ENCODE results near the gene TMTC2.

DNA sequence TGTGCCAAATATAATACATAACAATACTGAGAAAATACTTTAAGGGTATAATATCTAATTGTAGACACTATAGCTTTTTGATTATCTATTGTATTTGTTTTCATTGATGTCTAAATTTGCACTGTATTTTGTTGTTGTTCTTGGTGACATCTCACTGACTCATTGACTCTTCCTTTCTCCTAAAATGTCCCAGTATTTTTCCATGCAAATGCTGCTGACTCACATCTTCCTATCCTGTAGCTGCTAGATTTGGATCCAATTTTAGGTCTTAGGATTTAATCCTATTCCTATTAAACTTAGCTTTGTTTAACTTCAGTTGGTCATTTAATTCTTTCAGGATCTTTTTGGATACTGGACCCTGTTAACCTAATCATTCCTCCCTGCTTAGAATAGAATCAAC lies 148.5 kb downstream of the TMTC2 start:
- TF ChIP-seq POLR2A (IDR thresholded peaks at IDR 0.05; ENCODE audit: low read depth, low read length) (no peak), RCOR1 (conservative IDR thresholded peaks at IDR 0.05; ENCODE audit: low read depth, low read length) (no peak)
- TF ChIP-seq, protein P1, sequence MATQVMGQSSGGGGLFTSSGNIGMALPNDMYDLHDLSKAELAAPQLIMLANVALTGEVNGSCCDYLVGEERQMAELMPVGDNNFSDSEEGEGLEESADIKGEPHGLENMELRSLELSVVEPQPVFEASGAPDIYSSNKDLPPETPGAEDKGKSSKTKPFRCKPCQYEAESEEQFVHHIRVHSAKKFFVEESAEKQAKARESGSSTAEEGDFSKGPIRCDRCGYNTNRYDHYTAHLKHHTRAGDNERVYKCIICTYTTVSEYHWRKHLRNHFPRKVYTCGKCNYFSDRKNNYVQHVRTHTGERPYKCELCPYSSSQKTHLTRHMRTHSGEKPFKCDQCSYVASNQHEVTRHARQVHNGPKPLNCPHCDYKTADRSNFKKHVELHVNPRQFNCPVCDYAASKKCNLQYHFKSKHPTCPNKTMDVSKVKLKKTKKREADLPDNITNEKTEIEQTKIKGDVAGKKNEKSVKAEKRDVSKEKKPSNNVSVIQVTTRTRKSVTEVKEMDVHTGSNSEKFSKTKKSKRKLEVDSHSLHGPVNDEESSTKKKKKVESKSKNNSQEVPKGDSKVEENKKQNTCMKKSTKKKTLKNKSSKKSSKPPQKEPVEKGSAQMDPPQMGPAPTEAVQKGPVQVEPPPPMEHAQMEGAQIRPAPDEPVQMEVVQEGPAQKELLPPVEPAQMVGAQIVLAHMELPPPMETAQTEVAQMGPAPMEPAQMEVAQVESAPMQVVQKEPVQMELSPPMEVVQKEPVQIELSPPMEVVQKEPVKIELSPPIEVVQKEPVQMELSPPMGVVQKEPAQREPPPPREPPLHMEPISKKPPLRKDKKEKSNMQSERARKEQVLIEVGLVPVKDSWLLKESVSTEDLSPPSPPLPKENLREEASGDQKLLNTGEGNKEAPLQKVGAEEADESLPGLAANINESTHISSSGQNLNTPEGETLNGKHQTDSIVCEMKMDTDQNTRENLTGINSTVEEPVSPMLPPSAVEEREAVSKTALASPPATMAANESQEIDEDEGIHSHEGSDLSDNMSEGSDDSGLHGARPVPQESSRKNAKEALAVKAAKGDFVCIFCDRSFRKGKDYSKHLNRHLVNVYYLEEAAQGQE (IDR thresholded peaks at IDR 0.05; ENCODE audit: low read depth, low read length), result no peak

Data from GM12878 (cell line).